Omental fat pad (tissue), 4 donors: ENCODE measurements around the gene ATXN10. TPM values are rescaled to one million over a fixed set of nuclear protein-coding genes. Genes with fewer than 3 reads are reported as not detected.

Source experiments
- ATAC-seq: fragments of 150-250 bp; one replicate; pipeline ENCODE4 v1.9.1; 2016; ENCODE audit warnings: mild to moderate bottlenecking, moderate library complexity; ENCODE audit not compliant: low FRiP score
- DNase-seq: peaks from one replicate; pipeline ENCODE4 v3.0.0-alpha.2; 2019; ENCODE audit warnings: low spot score
- total RNA-seq, 4 donors: library from RNA; depleted of rRNA; stranded (reverse); fragments of >200 nt; gene quantifications; one replicate each; pipeline ENCODE4 v1.1.0, GENCODE V29; 2016
- TF ChIP-seq, protein P1 (sequence below), 3 donors: fragments of 450-650 bp; IDR thresholded peaks; one replicate each; pipeline ENCODE4 v1.5.1; 2016 to 2017; ENCODE audit warnings: antibody characterized with exemption in 3 of 3, mild to moderate bottlenecking in 3 of 3, moderate library complexity in 2 of 3

Gene ATXN10
- total RNA-seq, 4 donors from 2014 or later = 80.9 to 127 (median 103) TPM

DNA sequence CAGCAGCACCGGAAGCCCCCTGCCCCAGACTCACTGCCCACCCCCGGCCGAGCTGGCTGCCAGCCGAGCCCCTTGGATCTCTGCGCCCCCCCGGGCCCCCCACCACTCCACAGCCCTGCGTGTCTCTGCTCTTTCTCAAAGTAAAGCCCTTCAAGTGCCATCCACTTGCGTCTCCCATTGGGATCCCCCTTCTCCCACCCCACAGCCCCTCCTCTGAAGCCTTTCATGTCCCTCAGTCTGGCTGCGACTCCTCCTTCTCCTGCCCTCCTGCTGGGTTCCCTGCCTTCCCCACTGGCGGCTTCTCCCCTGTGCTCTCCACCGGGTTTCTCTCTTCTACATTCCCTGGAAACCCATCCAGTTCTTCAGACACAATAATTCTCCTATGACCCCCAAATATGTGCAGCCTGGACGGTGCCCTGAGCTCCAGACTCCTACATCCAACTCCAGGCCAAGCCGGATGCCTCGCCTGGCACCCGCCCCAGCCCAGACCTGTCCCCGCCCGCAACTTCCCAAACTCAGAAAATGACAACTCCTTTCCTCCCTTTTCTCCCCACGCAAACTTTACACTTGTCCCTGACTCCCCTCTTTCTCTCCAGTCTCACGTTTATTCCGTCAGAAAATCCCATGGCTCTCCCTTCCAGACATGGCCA, 196.4 kb downstream of the ATXN10 start:
- TF ChIP-seq, protein P1, sequence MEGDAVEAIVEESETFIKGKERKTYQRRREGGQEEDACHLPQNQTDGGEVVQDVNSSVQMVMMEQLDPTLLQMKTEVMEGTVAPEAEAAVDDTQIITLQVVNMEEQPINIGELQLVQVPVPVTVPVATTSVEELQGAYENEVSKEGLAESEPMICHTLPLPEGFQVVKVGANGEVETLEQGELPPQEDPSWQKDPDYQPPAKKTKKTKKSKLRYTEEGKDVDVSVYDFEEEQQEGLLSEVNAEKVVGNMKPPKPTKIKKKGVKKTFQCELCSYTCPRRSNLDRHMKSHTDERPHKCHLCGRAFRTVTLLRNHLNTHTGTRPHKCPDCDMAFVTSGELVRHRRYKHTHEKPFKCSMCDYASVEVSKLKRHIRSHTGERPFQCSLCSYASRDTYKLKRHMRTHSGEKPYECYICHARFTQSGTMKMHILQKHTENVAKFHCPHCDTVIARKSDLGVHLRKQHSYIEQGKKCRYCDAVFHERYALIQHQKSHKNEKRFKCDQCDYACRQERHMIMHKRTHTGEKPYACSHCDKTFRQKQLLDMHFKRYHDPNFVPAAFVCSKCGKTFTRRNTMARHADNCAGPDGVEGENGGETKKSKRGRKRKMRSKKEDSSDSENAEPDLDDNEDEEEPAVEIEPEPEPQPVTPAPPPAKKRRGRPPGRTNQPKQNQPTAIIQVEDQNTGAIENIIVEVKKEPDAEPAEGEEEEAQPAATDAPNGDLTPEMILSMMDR (IDR thresholded peaks at IDR 0.05) = no peak
- ATAC-seq (no peak), DNase-seq (no peak)

DNA sequence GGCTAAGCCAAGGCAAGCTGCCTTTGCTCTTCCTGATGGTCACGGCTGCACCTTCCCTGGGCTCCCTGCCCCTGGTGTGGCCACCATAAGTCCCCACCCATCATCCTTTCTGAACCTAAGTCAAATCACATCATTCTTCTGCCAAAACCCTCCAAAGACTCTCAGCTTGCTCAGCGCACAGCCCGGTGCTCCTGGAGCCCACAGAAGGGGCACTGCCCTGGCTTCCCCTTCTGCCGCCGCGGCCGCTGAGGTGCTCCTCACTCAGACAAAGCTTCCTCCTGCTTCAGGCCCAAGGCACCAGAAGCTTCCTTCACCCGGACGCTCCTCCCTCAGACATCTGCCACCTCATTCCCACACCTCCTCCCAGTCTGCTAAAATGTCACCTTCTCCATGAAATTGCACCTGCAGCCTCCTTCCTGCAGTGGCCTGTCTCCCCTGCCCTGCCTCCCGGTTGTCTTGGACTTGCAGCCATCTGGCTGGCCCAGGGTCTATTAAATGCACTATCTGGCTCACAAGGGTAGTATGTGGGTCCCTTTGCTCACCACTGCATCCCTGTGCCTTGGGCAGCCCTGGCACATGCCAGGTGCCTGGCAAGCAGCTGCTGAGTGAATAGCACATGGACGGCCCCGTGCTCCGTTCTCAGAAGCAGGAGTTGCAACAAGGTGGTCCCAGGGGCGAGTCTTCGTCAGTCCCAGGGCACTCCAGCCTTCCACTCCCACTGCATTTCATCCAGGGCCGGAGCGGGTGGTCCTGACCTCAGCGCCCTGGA, 197.1 kb downstream of the ATXN10 start:
- ATAC-seq = no peak
- TF ChIP-seq, protein P1 (IDR thresholded peaks at IDR 0.05) = no peak
- DNase-seq = no peak

DNA sequence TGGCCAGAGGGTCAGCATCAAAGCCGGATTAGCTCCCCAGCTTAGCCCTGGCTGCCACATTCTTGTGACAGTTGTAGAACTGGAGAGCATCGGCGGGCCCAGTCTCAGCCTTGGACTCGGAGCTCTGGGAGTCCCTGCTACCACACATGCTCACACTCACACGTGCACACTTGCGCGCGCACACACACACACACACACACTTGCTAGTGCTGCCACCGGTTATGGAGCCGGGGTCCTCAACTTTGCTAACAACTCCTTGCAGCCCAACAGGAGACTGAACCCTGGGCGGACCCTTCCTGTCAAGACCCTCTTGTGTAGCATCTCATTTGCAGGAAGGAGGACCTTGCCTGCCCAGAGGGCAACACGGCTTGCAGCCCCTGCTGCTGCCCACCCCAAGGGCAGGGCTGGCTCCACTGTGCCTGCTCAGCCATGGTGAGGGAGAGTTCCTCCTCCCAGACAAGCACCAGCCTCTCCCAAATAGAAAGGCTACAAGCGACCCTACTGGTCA, 197.8 kb downstream of the ATXN10 start:
- ATAC-seq = no peak
- TF ChIP-seq, protein P1 (IDR thresholded peaks at IDR 0.05) = no peak
- no peak for DNase-seq

DNA sequence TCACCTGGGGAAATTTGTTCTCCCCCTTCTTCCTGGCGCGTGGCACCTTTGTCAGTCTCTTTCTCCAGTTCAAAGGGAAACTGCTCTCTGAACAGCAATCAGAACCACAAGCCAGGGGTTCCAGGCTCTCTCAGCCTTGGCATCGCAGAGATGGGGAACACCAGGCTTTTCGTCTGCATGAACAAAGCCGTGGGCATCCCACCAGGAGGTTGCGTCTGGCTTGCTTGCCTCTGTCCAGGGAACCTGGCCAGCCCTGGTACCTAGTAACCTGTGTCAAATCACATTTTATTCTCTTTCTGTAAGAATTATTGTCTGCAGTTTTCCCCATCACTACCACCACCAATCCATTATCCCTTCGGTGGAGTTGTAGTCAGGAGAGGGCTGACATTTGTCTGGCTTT, 198.4 kb downstream of the ATXN10 start:
- no peak for DNase-seq
- no peak for ATAC-seq
- TF ChIP-seq, protein P1 (IDR thresholded peaks at IDR 0.05) = no peak

DNA sequence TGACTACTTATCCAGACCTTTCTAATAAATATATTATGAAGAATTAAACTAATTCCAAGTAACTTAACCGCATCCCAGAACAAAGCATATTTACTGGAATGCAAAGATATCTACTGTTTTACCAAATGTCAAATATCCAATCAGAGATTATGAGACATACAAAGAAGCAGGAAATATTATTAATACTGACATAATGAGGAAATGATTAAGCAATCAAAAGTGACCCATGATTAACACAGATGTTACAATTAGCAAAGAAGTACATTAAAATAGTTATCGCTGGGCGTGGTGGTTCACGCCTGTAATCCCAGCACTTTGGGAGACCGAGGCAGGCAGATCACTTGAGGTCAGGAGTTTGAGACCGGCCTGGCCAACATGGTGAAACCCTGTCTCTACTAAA, 200.1 kb downstream of the ATXN10 start:
- DNase-seq = no peak
- no peak for ATAC-seq
- TF ChIP-seq, protein P1 (IDR thresholded peaks at IDR 0.05) = no peak

DNA sequence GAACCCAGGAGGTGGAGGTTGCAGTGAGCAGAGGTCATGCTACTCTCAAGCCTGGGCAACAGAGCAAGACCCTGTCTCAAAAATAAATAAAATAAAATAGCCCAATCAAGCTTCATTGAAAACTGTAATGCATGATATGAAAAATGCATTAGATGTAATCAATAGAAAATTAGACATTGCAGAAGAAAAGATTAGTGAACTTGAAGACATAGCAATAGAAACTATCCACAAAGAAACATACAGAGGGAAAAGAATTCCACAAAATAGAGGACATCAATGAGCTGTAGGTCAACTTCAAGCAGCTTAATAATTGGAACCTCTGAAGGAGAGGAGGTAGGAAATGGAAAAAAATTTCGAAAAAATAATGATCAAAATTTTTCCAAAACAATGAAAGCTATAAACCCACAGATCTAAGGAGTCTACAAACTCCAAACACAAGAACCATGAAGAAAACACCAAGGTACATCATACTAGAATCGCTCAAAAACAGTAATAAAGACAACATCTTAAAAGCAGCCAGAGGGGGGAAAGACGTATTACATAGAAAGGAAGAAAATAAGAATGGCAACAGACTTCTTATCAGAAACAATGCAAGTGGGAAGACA, 201.1 kb downstream of the ATXN10 start:
- TF ChIP-seq, protein P1 (IDR thresholded peaks at IDR 0.05) = no peak
- DNase-seq = no peak
- ATAC-seq = no peak
